Muscle layer of colon (tissue), 2 donors: ENCODE results near the gene SORCS2.

Source experiments
- H3K27ac ChIP-seq: one replicate; pipeline ENCODE4 v1.7.0; 2013; ENCODE audit warnings: low read depth, mild to moderate bottlenecking, low read length, moderate library complexity
- H3K27me3 ChIP-seq, 2 donors: one replicate each; pipeline ENCODE4 v1.7.0; 2013; ENCODE audit warnings: low read length in 2 of 2, mild to moderate bottlenecking in 2 of 2; ENCODE audit not compliant: insufficient read depth in 2 of 2, control insufficient read depth in 1 of 2
- H3K36me3 ChIP-seq: one replicate; pipeline ENCODE4 v1.7.0; 2013; ENCODE audit warnings: mild to moderate bottlenecking, low read length; ENCODE audit not compliant: insufficient read depth
- H3K4me1 ChIP-seq: one replicate; pipeline ENCODE4 v1.7.0; 2013; ENCODE audit warnings: mild to moderate bottlenecking, low read length; ENCODE audit not compliant: insufficient read depth
- H3K4me3 ChIP-seq, 2 donors: one replicate each; pipeline ENCODE4 v1.7.0; 2013; ENCODE audit warnings: low read length in 2 of 2, low read depth in 1 of 2, mild to moderate bottlenecking in 1 of 2, moderate library complexity in 1 of 2
- H3K9ac ChIP-seq: one replicate; pipeline ENCODE4 v1.7.0; 2013; ENCODE audit warnings: low read length
- H3K9me3 ChIP-seq: one replicate; pipeline ENCODE4 v1.7.0; 2013; ENCODE audit warnings: mild to moderate bottlenecking, low read length
- donor health status: abdominal sarcoma.
- donor health status: Adenocarcinoma of cecum.

The SORCS2 gene

DNA sequence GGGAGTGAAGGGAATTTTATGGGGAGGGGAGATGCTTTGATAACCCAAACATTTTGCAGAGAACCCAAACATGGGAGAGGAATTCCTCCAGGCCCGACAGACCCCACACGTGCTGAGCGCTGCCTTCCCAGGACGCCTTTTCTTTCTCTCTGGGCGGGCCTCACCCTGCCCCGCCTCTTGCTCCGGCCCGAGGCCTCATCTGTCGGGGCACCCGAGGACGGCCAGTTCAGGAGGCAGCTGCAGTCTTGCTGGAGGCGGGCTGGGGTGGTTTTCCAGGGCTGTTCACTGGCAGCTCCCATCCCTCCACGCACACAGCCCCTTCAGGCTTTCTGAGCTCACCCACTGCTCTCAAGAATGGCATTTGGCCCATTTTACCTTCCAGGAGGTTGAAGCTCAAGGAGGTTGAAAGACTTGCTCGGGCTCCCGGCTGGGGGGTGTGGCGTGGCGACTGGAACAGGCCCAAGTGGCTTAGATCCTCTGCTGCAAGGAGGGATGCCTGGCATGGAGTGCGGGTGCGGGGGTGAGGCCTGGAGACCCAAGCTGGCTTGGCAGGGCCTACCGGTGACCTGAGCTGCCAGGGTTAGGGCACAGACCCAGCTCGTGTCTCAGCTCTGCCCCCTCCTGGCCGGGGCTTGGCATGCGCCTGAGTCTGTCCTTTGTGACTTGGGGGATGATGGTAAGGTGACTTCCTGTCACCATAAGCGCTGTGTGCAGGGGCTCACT, 143.2 kb downstream of the SORCS2 start:
- H3K4me3 ChIP-seq: no peak overlapping the region
- H3K9me3 ChIP-seq: no peaks in the 10 kb centered on the region
- H3K9ac ChIP-seq: no peak overlapping the region
- H3K27ac ChIP-seq: no peak overlapping the region
- H3K36me3 ChIP-seq: no peaks in the 10 kb centered on the region
- H3K27me3 ChIP-seq: no peaks in the 10 kb centered on the region
- H3K4me1 ChIP-seq: peaks cover 5% of the 10 kb centered on the region

DNA sequence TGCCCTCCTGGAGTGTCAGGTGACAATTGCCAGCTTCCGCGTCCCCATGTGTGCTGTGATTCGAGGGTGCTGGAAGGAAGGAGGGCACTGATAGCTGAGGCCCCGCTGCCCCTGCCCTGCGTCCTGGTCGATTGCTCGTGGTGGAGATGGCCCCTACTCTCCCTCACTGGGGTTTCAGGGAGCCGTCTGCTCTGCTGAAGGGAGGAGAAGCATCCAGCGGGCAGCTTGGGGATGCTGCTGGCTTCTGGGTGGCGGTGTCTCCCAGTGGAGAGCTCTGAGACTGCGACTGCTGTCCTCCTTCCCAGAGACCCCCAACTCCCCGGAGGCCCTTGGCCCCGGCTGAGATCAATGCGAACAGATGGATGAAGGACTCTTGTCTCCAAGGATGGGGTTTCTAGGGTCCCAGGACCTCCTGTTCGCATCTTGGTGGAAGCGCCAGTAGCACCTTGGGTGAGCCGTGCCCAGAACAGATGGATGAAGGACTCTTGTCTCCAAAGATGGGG, 143.8 kb downstream of the SORCS2 start:
- Histone ChIP-seq H3K9ac (no peak overlapping the region), H3K9me3 (no peaks in the 10 kb centered on the region), H3K27ac (no peak overlapping the region), H3K36me3 (no peaks in the 10 kb centered on the region), H3K4me1 (peaks cover 5% of the 10 kb centered on the region), H3K27me3 (no peaks in the 10 kb centered on the region), H3K4me3 (no peak overlapping the region)

GRCh38 chr4:7336732-7337131, 144.4 kb downstream of the SORCS2 start:
- H3K9me3 ChIP-seq: no peaks in the 10 kb centered on the region
- no peak overlapping the region for H3K27ac ChIP-seq
- no peak overlapping the region for H3K9ac ChIP-seq
- H3K4me3 ChIP-seq: no peak overlapping the region
- no peaks in the 10 kb centered on the region for H3K36me3 ChIP-seq
- no peaks in the 10 kb centered on the region for H3K27me3 ChIP-seq
- peaks cover 5% of the 10 kb centered on the region for H3K4me1 ChIP-seq

DNA sequence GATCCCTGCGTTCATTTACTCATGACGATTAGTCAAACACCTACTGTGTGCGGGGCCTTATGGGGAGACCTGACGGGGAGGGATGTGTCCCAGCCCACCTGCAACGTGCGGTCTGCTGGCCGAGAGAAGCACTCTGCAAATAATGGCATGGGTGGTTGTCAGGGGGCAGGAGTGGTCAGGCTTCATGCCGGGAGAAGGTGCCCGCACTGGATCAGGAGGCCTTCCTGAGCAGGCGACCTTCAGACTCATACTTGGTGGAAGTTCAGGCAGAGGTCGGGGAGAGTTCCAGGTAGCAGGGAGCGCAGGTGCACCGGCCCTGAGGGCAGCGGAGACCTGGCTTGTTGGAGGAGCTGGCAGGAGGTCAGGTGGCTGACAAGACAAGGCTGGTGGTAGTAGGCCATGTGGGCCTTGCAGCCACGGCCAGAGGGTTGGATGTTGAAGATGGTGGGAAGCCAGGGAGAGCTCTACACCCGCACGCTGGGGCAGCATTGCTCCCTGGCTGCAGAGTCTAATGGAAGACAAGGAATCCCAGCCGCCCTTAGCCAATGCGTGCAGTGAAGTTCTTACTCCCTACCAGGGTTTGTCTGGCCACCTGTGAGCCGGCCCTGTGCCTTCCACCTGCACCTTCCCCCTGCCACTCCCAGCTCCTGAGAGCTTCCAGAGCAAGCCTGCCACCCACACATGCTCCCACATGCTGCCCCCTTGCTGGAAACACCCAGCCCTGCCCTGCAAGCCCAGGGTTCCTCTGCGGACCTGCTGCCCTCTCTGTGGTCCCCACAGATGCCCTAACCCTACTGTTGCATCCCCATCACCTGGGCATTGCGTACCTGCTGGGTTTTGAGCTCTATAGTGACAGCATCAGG, 145.1 kb downstream of the SORCS2 start:
- no peaks in the 10 kb centered on the region for H3K4me1 ChIP-seq
- H3K9ac ChIP-seq: no peak overlapping the region
- no peak overlapping the region for H3K27ac ChIP-seq
- no peaks in the 10 kb centered on the region for H3K9me3 ChIP-seq
- no peaks in the 10 kb centered on the region for H3K27me3 ChIP-seq
- H3K36me3 ChIP-seq: no peaks in the 10 kb centered on the region
- no peak overlapping the region for H3K4me3 ChIP-seq

GRCh38 chr4:7338059-7338452, 145.7 kb downstream of the SORCS2 start:
- no peak overlapping the region for H3K27ac ChIP-seq
- no peaks in the 10 kb centered on the region for H3K9me3 ChIP-seq
- no peaks in the 10 kb centered on the region for H3K4me1 ChIP-seq
- no peak overlapping the region for H3K9ac ChIP-seq
- H3K27me3 ChIP-seq: no peaks in the 10 kb centered on the region
- no peak overlapping the region for H3K4me3 ChIP-seq
- H3K36me3 ChIP-seq: no peaks in the 10 kb centered on the region

DNA sequence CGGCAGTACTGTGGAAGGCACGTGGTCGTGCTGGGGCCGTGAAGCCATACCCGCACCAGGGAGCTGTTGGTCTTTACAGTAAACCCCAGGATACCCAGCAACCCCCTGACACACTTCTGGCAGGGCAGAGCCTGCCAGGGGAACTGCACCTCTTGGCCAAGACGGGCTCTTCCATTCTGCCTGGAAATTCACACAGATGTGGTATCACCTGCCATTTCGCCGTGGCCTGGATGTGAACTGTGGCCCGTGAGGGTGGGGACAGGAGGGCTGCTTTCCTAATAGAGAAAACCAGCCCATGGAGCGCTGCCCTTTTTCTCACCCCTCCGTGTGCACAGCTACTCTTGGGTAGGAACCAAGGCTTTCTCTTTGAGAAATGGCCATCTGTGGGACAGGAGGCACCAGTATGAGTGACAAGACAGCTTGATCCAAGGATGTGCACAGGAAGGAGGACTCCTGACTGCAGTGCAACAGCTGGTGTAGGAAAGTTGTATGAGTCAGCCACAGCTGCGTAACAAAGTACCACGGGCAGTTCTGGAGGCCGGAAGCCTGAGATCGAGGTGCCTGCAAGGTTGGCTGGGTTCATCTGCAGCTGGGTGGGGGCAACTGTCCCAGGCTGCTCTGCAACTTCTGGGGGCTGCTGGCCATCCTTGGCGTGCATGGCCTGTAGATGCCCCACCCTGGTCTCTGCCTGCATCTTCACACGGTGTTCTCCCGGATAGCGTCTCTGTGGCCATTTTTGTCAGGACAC, 146.7 kb downstream of the SORCS2 start:
- no peak overlapping the region for H3K27ac ChIP-seq
- no peaks in the 10 kb centered on the region for H3K9me3 ChIP-seq
- no peak overlapping the region for H3K9ac ChIP-seq
- H3K27me3 ChIP-seq: no peaks in the 10 kb centered on the region
- H3K4me1 ChIP-seq: no peaks in the 10 kb centered on the region
- no peak overlapping the region for H3K4me3 ChIP-seq
- H3K36me3 ChIP-seq: no peaks in the 10 kb centered on the region

- Histone ChIP-seq H3K9ac (no peak overlapping the region), H3K27ac (no peak overlapping the region), H3K4me3 (no peak overlapping the region), H3K4me1 (no peaks in the 10 kb centered on the region), H3K27me3 (no peaks in the 10 kb centered on the region), H3K36me3 (no peaks in the 10 kb centered on the region), H3K9me3 (no peaks in the 10 kb centered on the region)
Observed at GRCh38 chr4:7339751-7340552, 147.6 kb downstream of the SORCS2 start.

GRCh38 chr4:7340553-7341433, 148.5 kb downstream of the SORCS2 start:
- no peaks in the 10 kb centered on the region for H3K27me3 ChIP-seq
- H3K4me1 ChIP-seq: no peaks in the 10 kb centered on the region
- no peak overlapping the region for H3K4me3 ChIP-seq
- no peaks in the 10 kb centered on the region for H3K9me3 ChIP-seq
- H3K36me3 ChIP-seq: no peaks in the 10 kb centered on the region
- H3K9ac ChIP-seq: no peak overlapping the region
- H3K27ac ChIP-seq: no peak overlapping the region

DNA sequence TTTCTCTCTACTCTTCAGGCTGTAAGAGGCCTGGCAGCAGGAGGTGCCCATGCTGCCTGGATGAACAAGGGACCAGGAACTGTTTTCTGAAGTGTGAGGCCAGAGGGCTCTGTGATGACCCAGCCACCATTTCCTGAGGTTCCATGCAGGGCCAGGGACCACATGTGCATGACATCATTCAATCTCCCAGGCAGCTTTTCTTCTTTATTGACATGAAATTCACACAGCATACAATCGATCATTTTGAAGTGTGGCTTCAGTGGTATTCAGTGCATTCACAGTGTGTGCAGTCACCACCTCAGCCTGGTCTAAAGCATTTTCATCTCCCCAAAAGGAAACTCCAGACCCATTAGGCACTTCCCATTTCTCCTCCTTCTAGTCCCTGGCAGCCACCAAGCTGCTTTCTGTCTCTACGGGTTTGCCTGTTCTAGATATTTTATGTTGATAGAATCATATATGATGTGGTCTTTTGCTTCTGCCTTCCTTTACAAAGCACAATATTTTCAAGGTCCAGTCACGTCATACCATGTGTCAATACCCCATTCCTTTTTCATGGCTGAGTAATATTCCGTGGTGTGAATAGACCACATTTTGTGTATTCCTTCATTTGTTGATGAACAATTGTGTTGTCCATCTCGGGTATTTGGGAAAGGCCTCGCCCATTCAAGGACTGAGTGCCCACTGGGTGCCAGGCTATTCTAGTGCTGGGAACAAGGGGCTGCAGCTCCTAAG, 149.3 kb downstream of the SORCS2 start:
- Histone ChIP-seq H3K9ac (no peak overlapping the region), H3K4me1 (no peaks in the 10 kb centered on the region), H3K9me3 (no peaks in the 10 kb centered on the region), H3K36me3 (no peaks in the 10 kb centered on the region), H3K27me3 (no peaks in the 10 kb centered on the region), H3K4me3 (no peak overlapping the region), H3K27ac (no peak overlapping the region)
